ENCODE measurements around the gene LAMB1. TPM values are rescaled to one million over a fixed set of nuclear protein-coding genes. Genes with fewer than 3 reads are reported as not detected.

The LAMB1 gene
- total RNA-seq, 1 experiment from 2014 or later = 32.0 TPM

DNA sequence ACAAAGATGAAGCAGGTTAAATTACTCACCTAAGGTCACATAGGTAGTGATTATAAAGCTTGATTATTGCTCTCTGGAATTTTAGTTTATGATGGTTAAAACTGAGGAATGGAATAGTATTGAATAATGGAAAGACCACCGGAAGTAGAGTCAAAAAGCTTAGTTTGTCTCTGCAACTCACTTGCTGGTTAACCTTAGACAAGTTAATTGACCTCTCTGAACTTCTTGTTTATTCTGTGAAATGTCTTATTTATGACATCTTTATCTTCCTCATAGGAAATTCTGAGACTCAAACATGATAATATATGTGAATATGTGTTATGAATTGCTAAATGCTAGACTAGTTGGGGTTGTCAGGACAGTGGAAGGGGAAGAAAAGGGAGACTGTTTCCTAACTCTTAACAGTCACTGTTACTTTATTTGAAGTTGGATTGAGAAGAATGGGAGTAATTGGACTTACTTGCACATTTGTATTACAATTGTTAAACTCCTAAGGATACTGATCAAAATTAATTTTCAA, 102.4 kb downstream of the LAMB1 start:
- Histone ChIP-seq H3K36me3 (ENCODE audit: control insufficient read depth in 1 of 2, insufficient read depth in 2 of 2, low read length in 2 of 2) (peaks cover 15 to 21% of the 10 kb centered on the region in 2 experiments), H3K27me3 (ENCODE audit: insufficient read depth, low read length) (no peaks in the 10 kb centered on the region), H3K9me2 (ENCODE audit: insufficient read depth) (no peaks in the 10 kb centered on the region), H3K27ac (ENCODE audit: low read depth, low read length) (no peak overlapping the region), H4K20me1 (ENCODE audit: insufficient read depth) (peaks cover 11% of the 10 kb centered on the region; the same call in 1 of the 2 replicates), H2AFZ (ENCODE audit: low read depth, low read length, poor library complexity, severe bottlenecking) (no peak overlapping the region), H3K4me3 (replicated peaks in 1 of 2; ENCODE audit: low read depth in 1 of 2, low read length in 2 of 2) (no peak overlapping the region), H3K4me2 (ENCODE audit: low read length) (no peak overlapping the region), H3K4me1 (ENCODE audit: control insufficient read depth in 1 of 2, insufficient read depth in 2 of 2, low read length in 2 of 2) (no peaks in the 10 kb centered on the region), H3K9ac (ENCODE audit: low read length) (no peak overlapping the region), H3K9me3 (ENCODE audit: control insufficient read depth in 1 of 2, insufficient read depth in 1 of 2, low read depth in 1 of 2, low read length in 2 of 2) (no peaks in the 10 kb centered on the region), H3K79me2 (ENCODE audit: insufficient read depth, low read length) (peaks cover 66% of the 10 kb centered on the region)
- no peak for DNase-seq (ENCODE audit: low read depth, low spot score)
- ATAC-seq = no peak
- TF ChIP-seq SIN3A (IDR thresholded peaks at IDR 0.05; ENCODE audit: low read depth) (no peak), ZFX (IDR thresholded peaks at IDR 0.05) (no peak), SP1 (IDR thresholded peaks at IDR 0.05; ENCODE audit: low read depth) (no peak), TCF7L2 (IDR thresholded peaks at IDR 0.05; ENCODE audit: borderline replicate concordance, extremely low read depth, insufficient read depth, insufficient read length) (no peak), ZNF274 (IDR thresholded peaks at IDR 0.05; ENCODE audit: low read depth, low read length) (no peak), JUND (IDR thresholded peaks at IDR 0.05) (no peak), EGR1 (IDR thresholded peaks at IDR 0.05; ENCODE audit: low read depth) (no peak), RAD21 (IDR thresholded peaks at IDR 0.05; ENCODE audit: low read depth) (no peak), FOSL1 (IDR thresholded peaks at IDR 0.05; ENCODE audit: low read depth) (no peak), ELF1 (IDR thresholded peaks at IDR 0.05; ENCODE audit: borderline replicate concordance, low read depth) (no peak), YY1 (IDR thresholded peaks at IDR 0.05; ENCODE audit: extremely low read depth, insufficient replicate concordance, low read depth, low read length) (no peak), CBX3 (IDR thresholded peaks at IDR 0.05; ENCODE audit: low read depth) (no peak), CEBPB (IDR thresholded peaks at IDR 0.05; ENCODE audit: low read depth) (no peak)
- TF ChIP-seq, protein P1, sequence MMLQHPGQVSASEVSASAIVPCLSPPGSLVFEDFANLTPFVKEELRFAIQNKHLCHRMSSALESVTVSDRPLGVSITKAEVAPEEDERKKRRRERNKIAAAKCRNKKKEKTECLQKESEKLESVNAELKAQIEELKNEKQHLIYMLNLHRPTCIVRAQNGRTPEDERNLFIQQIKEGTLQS (IDR thresholded peaks at IDR 0.05) = no peak
- ChIA-PET POLR2A (no interaction called here), RAD21 (ENCODE audit: low non-redundant PET in 1 of 2, low total read pairs in 2 of 2, uncharacterized antibody in 2 of 2, unreplicated experiment in 2 of 2) (no interaction called here), CTCF (no interaction called here)
- no TSS peak for BruUV-seq (replicated peaks)
- intact Hi-C loops (cut with micrococcal nuclease) = no loop called here

Data from HCT116 (cell line).